ENCODE data around the gene TSPAN14. TPM values are rescaled to one million over a fixed set of nuclear protein-coding genes. Genes with fewer than 3 reads are reported as not detected.
A peak's percentile ranks its signal among the peaks of the same experiment; 100 is the strongest.

Gene TSPAN14
- total and polyA plus RNA-seq, 4 donors, result 19.9 to 36.8 (median 27.3) TPM

GRCh38 chr10:80414142-80414895 is 39.8 kb upstream of the TSPAN14 start:
- no peaks in the 10 kb centered on the region for H3K9me3 ChIP-seq (ENCODE audit: control insufficient read depth in 4 of 4, low read length in 3 of 4)
- no peak overlapping the region for H3K9ac ChIP-seq (ENCODE audit: low read depth in 1 of 2, low read length in 2 of 2)
- H3K27ac ChIP-seq (ENCODE audit: low read depth in 1 of 2, low read length in 2 of 2), result peak overlapping the region; percentile 58 to 73
- H3K4me1 ChIP-seq (ENCODE audit: control insufficient read depth in 4 of 4, insufficient read depth in 4 of 4, low read length in 3 of 4), result peaks cover 21 to 69% (median 52%) of the 10 kb centered on the region in 4 donors
- WGBS, result 36% methylated on average over 7 of the region's 7 CpGs
- H3K36me3 ChIP-seq (ENCODE audit: control insufficient read depth in 4 of 4, insufficient read depth in 3 of 4, low read depth in 1 of 4, low read length in 3 of 4), result no peaks in the 10 kb centered on the region
- TF ChIP-seq REST (IDR thresholded peaks at IDR 0.05), result peak; percentile 37
- peak; percentile 83 for TF ChIP-seq MAX (IDR thresholded peaks at IDR 0.05)
- TF ChIP-seq, protein P1, sequence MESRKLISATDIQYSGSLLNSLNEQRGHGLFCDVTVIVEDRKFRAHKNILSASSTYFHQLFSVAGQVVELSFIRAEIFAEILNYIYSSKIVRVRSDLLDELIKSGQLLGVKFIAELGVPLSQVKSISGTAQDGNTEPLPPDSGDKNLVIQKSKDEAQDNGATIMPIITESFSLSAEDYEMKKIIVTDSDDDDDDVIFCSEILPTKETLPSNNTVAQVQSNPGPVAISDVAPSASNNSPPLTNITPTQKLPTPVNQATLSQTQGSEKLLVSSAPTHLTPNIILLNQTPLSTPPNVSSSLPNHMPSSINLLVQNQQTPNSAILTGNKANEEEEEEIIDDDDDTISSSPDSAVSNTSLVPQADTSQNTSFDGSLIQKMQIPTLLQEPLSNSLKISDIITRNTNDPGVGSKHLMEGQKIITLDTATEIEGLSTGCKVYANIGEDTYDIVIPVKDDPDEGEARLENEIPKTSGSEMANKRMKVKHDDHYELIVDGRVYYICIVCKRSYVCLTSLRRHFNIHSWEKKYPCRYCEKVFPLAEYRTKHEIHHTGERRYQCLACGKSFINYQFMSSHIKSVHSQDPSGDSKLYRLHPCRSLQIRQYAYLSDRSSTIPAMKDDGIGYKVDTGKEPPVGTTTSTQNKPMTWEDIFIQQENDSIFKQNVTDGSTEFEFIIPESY (IDR thresholded peaks at IDR 0.05), result peak; percentile 42
- TF ChIP-seq HNF4A (conservative IDR thresholded peaks at IDR 0.05), result peak; percentile 92 to 96
- peak; percentile 64 for TF ChIP-seq HNF4G (IDR thresholded peaks at IDR 0.05)
- peak; percentile 47 for TF ChIP-seq YY1 (IDR thresholded peaks at IDR 0.05)
- TF ChIP-seq RAD21 (IDR thresholded peaks at IDR 0.05), result no peak
- TF ChIP-seq JUND (IDR thresholded peaks at IDR 0.05), result peak in 1 of 2 donors; percentile 70
- no peak for TF ChIP-seq NR2F2 (IDR thresholded peaks at IDR 0.05)
- TF ChIP-seq RXRA (IDR thresholded peaks at IDR 0.05), result peak; percentile 65 to 82
- TF ChIP-seq, protein P2, sequence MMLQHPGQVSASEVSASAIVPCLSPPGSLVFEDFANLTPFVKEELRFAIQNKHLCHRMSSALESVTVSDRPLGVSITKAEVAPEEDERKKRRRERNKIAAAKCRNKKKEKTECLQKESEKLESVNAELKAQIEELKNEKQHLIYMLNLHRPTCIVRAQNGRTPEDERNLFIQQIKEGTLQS (IDR thresholded peaks at IDR 0.05), result no peak
- no peak for TF ChIP-seq GABPA (IDR thresholded peaks at IDR 0.05 in 1 of 2, conservative IDR thresholded peaks at IDR 0.05 in 1 of 2)
- TF ChIP-seq SP1 (IDR thresholded peaks at IDR 0.05), result peak; percentile 75
- TF ChIP-seq FOXA2 (IDR thresholded peaks at IDR 0.05), result peak; percentile 82
- TF ChIP-seq EGR1 (IDR thresholded peaks at IDR 0.05; ENCODE audit: low read depth in 2 of 2), result peak in 1 of 2 donors; percentile 75
- peak; percentile 37 for TF ChIP-seq FOXA1 (IDR thresholded peaks at IDR 0.05)
- TF ChIP-seq CTCF (IDR thresholded peaks at IDR 0.05; ENCODE audit: low read depth, low read length, missing input control), result no peak
- no peak for TF ChIP-seq TAF1 (conservative IDR thresholded peaks at IDR 0.05)
- no peak overlapping the region for H3K4me3 ChIP-seq (ENCODE audit: low read depth in 1 of 3, low read length in 3 of 3)
- DNase-seq (ENCODE audit: low spot score), result no peak
- no peaks in the 10 kb centered on the region for H3K27me3 ChIP-seq (ENCODE audit: control insufficient read depth in 4 of 4, insufficient read depth in 4 of 4, low read length in 3 of 4)
